CD4-positive, alpha-beta T cell treated with Interleukin-2 at 100 ng/mL for 4 hours (primary cell): ENCODE measurements around the gene KCNH2.
"Not testable (repeated sequence)": the region's sequence is repeated elsewhere in the genome, so short reads cannot be mapped to it uniquely, and the experiment has no call there.

Experiments
- DNase-seq: peaks from one replicate; pipeline ENCODE4 v3.0.0-alpha.2; 2020; ENCODE audit warnings: low spot score

KCNH2 gene

DNA sequence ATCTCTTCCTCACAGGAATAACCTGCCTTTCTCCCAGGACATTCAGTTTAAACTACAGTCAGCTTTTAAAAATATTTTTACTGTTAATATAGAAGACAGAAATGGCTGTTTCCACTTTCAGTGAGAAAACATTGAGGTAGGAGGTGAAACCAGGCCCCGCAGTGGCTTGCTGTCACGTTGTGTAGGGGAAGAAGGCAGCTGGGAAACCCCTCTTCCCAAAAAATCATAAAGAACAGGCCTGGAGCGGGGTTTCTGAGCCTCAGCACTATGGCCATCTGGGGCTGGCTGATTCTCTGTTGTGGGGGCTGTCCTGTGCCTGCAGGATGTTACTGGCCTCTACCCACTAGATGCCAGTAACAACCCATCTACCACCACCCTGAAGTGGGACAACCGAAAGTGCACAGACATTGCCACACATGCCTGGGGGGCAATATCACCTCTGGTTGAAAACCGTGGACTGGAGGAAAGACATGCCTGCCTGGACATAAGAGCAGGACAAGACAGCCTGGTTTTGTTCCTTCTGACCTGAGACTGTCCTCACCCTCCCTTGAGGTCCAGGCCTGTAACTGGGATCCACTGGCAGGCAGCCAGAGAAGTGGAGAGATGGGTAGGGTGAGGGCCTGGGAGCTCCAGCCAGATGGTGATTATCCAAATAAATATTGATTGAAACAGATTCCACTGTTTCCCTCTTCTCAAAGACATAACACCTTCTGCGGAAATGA lies 43.9 kb downstream of the KCNH2 start:
- DNase-seq, result no peak

DNA sequence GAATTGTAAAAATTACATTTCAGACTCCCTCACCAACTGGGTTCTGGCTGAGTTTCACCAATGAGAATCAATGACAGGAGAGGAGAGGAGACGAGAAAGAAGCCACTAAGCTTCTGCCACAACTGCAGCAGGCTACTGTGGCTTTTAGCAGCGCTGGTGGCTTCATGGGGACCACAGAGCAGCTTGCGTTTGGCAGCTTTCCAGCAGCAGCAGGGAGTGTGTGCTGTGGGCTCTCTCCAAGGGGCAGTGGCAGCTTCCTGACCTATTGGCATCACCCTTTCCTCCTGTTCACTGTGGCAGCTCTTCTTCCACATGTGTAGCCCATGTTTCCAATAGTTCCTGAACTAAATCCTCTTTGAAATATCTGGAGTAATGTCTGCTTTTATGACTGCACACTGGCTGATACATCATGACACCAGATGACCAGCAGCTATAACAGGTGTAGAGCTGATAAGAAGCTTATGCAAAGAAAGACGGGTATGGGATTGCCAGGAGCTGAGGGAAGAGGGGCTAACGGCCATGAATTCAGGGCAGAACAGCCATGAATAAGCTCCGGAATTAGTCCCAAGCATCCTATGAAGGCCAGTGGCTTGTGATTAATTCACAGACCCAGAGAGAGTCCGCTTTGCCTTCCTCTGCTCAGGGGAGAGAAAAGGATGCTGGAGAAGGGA lies 46.8 kb downstream of the KCNH2 start:
- DNase-seq, result peak; percentile 17

DNA sequence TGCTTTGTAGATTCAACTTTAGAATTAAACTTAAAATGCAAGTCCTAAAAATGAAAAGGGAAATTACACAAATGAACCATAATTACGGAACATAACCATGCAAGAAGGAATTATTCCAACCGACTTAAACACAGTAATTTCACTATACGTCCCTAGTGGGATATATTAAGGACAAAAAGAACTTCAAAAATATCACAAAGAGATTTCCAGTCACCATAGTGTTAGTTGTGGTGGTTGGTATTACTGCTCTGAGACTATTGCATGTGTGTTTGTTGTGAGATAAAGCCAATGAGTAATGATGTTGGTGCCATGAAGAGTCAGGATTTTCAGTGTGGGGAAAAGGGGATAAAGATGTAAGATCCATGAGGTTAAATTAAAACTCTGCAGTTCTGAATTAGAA lies 49.6 kb downstream of the KCNH2 start:
- DNase-seq, result no peak

DNA sequence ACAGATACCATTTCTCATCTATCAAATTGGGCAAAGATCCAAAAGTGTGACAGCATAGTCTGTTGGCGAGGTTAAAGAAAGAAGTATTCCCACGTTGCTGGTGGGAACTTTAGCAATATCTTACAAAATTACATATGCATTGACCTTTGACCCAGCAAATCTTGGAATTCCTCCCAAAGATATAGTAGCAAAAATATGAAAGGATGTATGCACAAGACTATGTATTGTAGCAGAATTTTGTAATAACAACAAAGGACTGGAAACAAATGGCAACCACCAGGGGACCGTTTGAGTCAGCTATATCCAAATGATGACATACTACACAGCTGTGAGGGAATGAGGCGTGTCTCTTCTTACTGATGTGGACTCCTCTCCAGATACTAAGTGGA lies 50.2 kb downstream of the KCNH2 start:
- no peak for DNase-seq

DNA sequence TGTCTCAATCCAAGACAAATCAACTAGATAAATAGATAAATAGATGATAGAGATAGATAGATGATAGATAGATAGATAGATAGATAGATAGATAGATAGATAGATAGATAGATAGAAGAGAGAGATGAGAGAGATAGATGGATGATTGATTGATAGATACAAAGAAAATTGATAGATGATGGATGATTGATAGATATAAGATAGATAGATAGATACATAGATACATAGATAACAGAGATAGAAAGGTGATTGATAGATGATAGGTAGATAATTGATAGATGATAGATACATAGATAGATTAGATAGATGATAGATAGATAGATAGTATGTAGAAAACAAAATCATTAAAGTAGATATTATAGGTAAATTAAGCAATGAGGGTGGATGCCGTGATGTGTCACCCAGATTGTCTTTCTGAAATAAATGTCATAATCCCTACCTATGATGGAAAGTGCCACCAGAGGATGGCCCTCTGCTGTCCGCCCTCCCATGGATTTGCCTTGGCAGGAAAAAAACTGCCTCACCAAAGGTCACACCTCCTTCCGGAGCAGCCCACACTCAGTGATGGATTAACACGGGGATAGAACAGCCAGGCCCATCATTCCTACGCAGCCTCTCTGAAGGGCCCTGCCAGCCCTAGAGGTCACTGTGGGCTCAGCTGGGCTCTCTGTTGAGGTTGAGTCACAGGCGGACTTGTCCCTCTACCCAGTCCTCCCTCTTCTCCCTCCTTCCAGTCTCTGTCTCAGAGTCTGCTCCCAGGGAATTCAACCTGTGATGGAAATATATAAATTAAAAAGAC lies 50.8 kb downstream of the KCNH2 start:
- no peak for DNase-seq

- DNase-seq, result no peak
Observed at GRCh38 chr7:150926066-150926465, 52.1 kb downstream of the KCNH2 start.

GRCh38 chr7:150924369-150924781 lies 53.7 kb downstream of the KCNH2 start:
- DNase-seq, result no peak

DNA sequence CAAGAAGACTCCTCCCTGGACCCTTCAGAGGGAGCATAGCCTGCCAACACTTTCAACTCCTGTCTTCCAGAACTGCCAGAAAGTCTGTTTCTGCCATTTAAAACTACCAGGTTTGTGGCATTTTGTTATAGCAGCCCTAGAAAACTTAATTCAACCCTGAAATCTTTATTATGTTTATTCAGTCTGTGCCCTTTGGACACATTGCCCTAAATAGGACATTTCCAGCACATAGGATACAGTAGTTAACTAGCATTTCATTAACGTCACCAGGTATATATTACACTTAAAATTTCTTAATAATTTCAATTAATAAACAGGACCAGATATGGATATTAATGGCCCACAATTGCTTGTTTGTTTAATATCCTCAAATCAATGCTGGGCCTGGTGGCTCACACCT lies 54.3 kb downstream of the KCNH2 start:
- DNase-seq, result no peak

- no peak for DNase-seq
Observed at GRCh38 chr7:150923196-150923595, 54.9 kb downstream of the KCNH2 start.

GRCh38 chr7:150919160-150919559 lies 59.0 kb downstream of the KCNH2 start:
- DNase-seq, result no peak

- DNase-seq, result no peak
Observed at GRCh38 chr7:150918378-150918777, 59.7 kb downstream of the KCNH2 start.

- DNase-seq, result no peak
Observed at GRCh38 chr7:150917969-150918368, 60.2 kb downstream of the KCNH2 start.

DNA sequence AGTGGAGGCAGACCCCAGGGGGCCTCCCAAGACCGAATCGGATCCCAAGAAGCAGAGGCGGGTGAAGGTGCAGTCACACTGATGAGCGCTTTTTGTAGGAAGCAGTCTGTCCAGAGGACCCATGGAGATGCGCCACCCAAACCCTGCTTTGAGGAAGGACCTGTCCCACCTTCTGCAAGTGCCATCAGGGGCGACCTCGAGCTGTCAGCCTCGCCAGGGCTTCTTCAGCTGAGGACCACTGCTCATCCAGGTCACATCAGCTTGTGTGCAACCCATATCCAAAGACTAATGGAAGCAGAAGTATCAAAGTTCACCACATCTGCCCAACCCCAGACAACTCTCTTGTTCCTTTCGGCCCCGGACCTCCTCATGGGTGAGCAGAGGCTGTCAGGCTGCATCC lies 61.5 kb downstream of the KCNH2 start:
- DNase-seq, result no peak

GRCh38 chr7:150914966-150915365 lies 63.2 kb downstream of the KCNH2 start:
- no peak for DNase-seq

GRCh38 chr7:150914196-150914595 lies 63.9 kb downstream of the KCNH2 start:
- DNase-seq, result no peak

DNA sequence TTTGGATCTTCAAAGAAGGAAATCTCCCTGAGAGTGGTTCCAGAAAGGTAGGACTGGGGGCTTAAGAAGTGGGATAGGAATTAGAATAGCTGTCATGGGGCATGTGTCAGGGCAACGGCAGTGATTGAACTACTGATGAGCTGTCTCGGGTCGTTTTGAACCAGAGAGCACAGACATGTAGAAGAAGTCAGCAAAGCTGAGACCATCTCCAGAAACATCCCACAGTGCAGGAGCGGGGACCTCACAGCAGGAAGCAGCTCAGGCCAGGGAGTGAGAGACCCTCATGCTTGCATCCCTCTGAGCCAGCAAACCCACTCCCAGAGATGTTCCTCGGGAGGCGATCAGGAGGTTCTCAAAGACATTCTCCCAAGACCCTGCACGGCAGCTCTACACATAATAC lies 65.7 kb downstream of the KCNH2 start:
- no peak for DNase-seq

- no peak for DNase-seq
Observed at GRCh38 chr7:150911590-150912267, 66.4 kb downstream of the KCNH2 start.

DNA sequence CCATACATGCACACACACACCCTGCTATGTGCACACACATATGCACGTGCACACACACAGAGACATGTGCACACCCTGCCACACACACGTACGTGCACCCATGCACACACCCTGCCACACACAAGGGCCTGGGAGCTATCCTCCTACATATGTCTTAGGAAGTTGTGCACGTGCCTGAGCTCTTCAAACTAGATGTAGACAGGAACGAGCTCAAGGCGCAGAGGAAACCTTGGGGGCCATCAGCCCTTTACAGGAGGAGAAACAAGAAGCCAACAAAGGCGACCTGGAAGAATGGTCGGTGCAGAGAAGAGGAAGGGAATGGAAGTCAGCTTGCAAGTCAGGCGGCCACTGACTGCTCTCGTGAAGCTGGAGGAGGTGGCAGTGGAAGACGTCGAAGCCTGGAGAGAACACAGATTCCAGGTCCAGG lies 67.1 kb downstream of the KCNH2 start:
- DNase-seq, result no peak

- DNase-seq, result not testable (repeated sequence)
Observed at GRCh38 chr7:150910305-150910995, 67.7 kb downstream of the KCNH2 start.

DNA sequence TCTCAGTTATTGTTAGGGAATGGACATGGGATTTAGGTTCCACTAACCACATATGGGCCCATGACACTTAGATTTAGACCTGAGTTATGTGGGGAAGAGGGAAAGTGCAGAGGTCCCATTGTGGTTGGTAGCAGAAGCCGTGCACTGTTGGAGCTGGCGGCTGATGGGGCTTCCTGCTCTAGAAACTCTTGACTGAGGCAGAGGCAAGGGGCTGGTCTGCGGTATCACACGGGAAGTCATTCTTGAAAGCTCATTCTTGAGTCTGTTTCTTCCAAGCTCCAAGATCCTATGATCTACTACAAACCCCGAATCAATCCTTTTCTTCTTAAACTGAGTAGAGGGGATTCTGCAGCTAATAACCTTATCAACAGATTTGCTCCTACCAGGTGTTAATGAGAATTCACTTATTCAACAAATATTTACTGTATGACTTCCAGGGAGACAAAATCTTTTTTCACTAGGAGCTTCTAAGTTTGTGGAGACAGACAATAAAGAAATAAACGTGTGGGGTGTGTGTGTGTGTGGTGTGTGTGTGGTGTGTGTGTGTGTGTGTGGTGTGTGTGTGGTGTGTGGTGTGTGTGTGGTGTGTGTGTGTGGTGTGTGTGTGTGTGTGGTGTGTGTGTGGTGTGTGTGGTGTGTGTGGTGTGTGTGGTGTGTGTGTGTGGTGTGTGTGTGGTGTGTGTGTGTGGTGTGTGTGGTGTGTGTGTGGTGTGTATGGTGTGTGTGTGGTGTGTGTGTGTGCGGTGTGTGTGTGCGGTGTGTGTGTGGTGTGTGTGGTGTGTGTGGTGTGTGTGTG lies 68.7 kb downstream of the KCNH2 start:
- DNase-seq, result peak; percentile 38

- DNase-seq, result no peak
Observed at GRCh38 chr7:150908173-150908572, 69.9 kb downstream of the KCNH2 start.
